ENCODE results near the gene GSK3B. TPM values are rescaled to one million over a fixed set of nuclear protein-coding genes. Genes with fewer than 3 reads are reported as not detected.

GSK3B gene
- polyA plus RNA-seq, result 62.0 to 73.3 TPM (median 68.5 TPM) in 3 replicates
- 10.7 TPM for polyA plus RNA-seq (2011; ENCODE audit: low read depth)
- 44.5 and 70.9 TPM in 2 replicates for polyA plus RNA-seq (2011; cell fraction: cytosol; rRNA removed)
- polyA plus RNA-seq (2011; cell fraction: nucleus; rRNA removed), result 52.7 and 60.1 TPM in 2 replicates
- polyA plus RNA-seq (2012; ENCODE audit: low replicate concordance), result 33.2 and 50.8 TPM in 2 replicates
- polyA minus RNA-seq, result 122 to 165 TPM (median 142 TPM) in 3 replicates
- 90.7 TPM for polyA minus RNA-seq (2011; cell fraction: cytosol; rRNA and poly(A)+ RNA removed)
- 97.9 and 213 TPM in 2 replicates for polyA minus RNA-seq (2011; cell fraction: nucleus; rRNA and poly(A)+ RNA removed)

DNA sequence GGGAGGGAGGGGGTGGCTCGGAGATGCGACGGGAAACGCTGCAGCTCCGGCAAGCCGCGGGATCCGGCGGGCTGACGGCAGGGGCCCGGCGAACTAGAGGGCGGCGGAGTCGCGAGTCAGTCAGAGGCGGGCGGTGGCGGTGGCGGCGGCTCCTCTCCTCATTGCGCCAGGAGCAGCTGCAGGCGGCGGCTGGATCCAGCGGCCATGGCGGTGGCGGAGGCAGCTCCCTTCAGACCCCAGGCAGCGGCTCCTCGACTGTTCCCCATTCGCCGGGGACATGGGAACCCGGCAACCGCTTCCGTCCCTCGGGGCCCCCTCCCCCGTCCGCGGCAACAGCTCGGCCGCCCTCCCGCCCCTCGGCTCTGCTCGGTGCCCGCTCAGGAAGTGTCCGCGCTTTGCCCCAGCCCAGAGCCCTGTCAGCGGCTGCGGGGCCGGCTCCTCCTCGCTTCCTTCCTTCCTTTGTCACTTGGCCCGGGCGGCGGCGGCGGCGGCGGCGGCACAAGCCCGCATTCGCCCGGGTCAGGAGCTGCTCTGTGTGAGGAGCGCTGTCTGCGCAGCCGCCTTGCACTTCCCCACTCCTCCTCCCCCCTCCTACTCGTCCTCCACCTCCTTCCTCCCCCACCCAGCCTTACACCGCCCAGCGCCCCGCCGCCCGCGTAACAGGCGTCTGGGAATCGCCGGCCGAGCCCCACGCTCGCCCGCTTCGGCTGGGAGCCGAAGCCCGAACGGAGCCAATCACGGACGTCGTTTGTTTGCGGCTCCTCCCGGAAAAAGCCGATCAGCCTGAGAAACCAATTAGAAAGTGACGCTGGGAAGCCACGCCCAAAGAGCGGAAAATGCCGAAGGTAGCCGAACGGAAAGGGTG is at the start of gene GSK3B:
Gene GSK3B, minus strand, starts transcription at position 537 of the 865 bp plus-strand sequence. CDS start 1,013 bp downstream, outside the sequence.
- H3K27me3 ChIP-seq (ENCODE audit: control insufficient read depth, extremely low read depth, insufficient read depth, low read length), result no peaks in the 10 kb centered on the region
- peaks cover 7% of the 10 kb centered on the region for H4K20me1 ChIP-seq (ENCODE audit: control insufficient read depth, extremely low read depth, insufficient read depth, low read length)
- H3K4me2 ChIP-seq (ENCODE audit: control insufficient read depth, extremely low read depth, insufficient read depth, low read depth, low read length), result peak within 1 kb of the TSS; percentile 93
- H3K9ac ChIP-seq (ENCODE audit: control insufficient read depth, extremely low read depth, insufficient read depth, low read length), result peak within 1 kb of the TSS; percentile 100
- H3K4me3 ChIP-seq (ENCODE audit: control insufficient read depth in 2 of 3, extremely low read depth in 1 of 3, insufficient read depth in 2 of 3, low read depth in 1 of 3, low read length in 3 of 3), result peak within 1 kb of the TSS; percentile 95 to 99 (median 97)
- no peaks in the 10 kb centered on the region for H3K36me3 ChIP-seq (ENCODE audit: control insufficient read depth in 2 of 2, extremely low read depth in 1 of 2, insufficient read depth in 2 of 2, low read length in 2 of 2)
- peak within 1 kb of the TSS; percentile 99 for H3K27ac ChIP-seq (ENCODE audit: control insufficient read depth, insufficient read depth, low read length)
- dilution Hi-C loops (cut with MboI; ENCODE audit: extremely low pct_ligation_motif_present, low sequenced_read_pairs), result no loop called here
- peaks cover 32% of the 10 kb centered on the region for H3K4me1 ChIP-seq (ENCODE audit: control insufficient read depth, extremely low read depth, insufficient read depth, low read length)
- H3K9me1 ChIP-seq (ENCODE audit: control insufficient read depth, extremely low read depth, insufficient read depth, low read length), result no peaks in the 10 kb centered on the region
- no peaks in the 10 kb centered on the region for H3K9me3 ChIP-seq (ENCODE audit: control insufficient read depth, low read depth, low read length)
- no peak for FAIRE-seq
- DNase-seq (ENCODE audit: low read depth, low spot score), result no peak
- TF ChIP-seq, protein P1, sequence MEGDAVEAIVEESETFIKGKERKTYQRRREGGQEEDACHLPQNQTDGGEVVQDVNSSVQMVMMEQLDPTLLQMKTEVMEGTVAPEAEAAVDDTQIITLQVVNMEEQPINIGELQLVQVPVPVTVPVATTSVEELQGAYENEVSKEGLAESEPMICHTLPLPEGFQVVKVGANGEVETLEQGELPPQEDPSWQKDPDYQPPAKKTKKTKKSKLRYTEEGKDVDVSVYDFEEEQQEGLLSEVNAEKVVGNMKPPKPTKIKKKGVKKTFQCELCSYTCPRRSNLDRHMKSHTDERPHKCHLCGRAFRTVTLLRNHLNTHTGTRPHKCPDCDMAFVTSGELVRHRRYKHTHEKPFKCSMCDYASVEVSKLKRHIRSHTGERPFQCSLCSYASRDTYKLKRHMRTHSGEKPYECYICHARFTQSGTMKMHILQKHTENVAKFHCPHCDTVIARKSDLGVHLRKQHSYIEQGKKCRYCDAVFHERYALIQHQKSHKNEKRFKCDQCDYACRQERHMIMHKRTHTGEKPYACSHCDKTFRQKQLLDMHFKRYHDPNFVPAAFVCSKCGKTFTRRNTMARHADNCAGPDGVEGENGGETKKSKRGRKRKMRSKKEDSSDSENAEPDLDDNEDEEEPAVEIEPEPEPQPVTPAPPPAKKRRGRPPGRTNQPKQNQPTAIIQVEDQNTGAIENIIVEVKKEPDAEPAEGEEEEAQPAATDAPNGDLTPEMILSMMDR (optimal IDR thresholded peaks at IDR 0.05 in 1 of 3, IDR thresholded peaks at IDR 0.05 in 1 of 3, conservative IDR thresholded peaks at IDR 0.05 in 1 of 3; ENCODE audit: extremely low read depth in 1 of 3, insufficient read depth in 2 of 3, low read length in 3 of 3), result no peak
- peak within 1 kb of the TSS; percentile 33 for H2AFZ ChIP-seq (ENCODE audit: control insufficient read depth, low read length)
- H3K79me2 ChIP-seq (ENCODE audit: control insufficient read depth, insufficient read depth, low read length), result peaks cover 66% of the 10 kb centered on the region

DNA sequence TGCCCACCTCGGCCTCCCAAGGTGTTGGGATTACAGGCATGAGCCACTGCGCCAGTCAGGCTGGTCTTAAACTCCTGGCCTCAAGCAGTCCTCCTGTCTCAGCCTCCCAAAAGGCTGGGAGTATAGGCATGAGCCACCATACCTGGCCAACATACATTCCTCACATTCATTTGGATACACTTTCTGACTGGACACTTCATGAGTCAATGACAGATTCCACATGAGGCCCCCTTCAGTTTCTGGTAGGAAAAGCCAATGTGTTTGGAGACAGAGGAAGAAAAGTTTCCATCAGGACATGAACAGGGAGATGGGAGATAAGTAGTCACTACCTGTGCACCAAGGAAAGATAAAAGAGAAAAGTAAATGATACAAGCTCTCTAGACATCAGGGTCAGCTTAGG is 49.4 kb upstream of the GSK3B start:
- TF ChIP-seq EZH2 (IDR thresholded peaks at IDR 0.05; ENCODE audit: low read length), result no peak
- TF ChIP-seq, protein P1 (optimal IDR thresholded peaks at IDR 0.05 in 1 of 3, IDR thresholded peaks at IDR 0.05 in 1 of 3, conservative IDR thresholded peaks at IDR 0.05 in 1 of 3; ENCODE audit: extremely low read depth in 1 of 3, insufficient read depth in 2 of 3, low read length in 3 of 3), result no peak
- no peak for FAIRE-seq
- Histone ChIP-seq H3K36me3 (ENCODE audit: control insufficient read depth in 2 of 2, extremely low read depth in 1 of 2, insufficient read depth in 2 of 2, low read length in 2 of 2) (no peaks in the 10 kb centered on the region), H3K9me1 (ENCODE audit: control insufficient read depth, extremely low read depth, insufficient read depth, low read length) (no peaks in the 10 kb centered on the region), H2AFZ (ENCODE audit: control insufficient read depth, low read length) (no peak overlapping the region), H4K20me1 (ENCODE audit: control insufficient read depth, extremely low read depth, insufficient read depth, low read length) (no peaks in the 10 kb centered on the region), H3K4me2 (ENCODE audit: control insufficient read depth, extremely low read depth, insufficient read depth, low read depth, low read length) (no peak overlapping the region), H3K27ac (ENCODE audit: control insufficient read depth, insufficient read depth, low read length) (peak overlapping the region; percentile 96), H3K4me1 (ENCODE audit: control insufficient read depth, extremely low read depth, insufficient read depth, low read length) (peaks cover 48% of the 10 kb centered on the region), H3K27me3 (ENCODE audit: control insufficient read depth, extremely low read depth, insufficient read depth, low read length) (no peaks in the 10 kb centered on the region), H3K4me3 (ENCODE audit: control insufficient read depth in 2 of 3, extremely low read depth in 1 of 3, insufficient read depth in 2 of 3, low read depth in 1 of 3, low read length in 3 of 3) (no peak overlapping the region), H3K79me2 (ENCODE audit: control insufficient read depth, insufficient read depth, low read length) (peaks cover under 1% of the 10 kb centered on the region), H3K9ac (ENCODE audit: control insufficient read depth, extremely low read depth, insufficient read depth, low read length) (no peak overlapping the region), H3K9me3 (ENCODE audit: control insufficient read depth, low read depth, low read length) (no peaks in the 10 kb centered on the region)
- dilution Hi-C loops (cut with MboI; ENCODE audit: extremely low pct_ligation_motif_present, low sequenced_read_pairs), result no loop called here
- DNase-seq (ENCODE audit: low read depth, low spot score), result no peak
